ENCODE measurements around the gene OR51E1. TPM values are rescaled to one million over a fixed set of nuclear protein-coding genes. Genes with fewer than 3 reads are reported as not detected.

The OR51E1 gene
- total and polyA plus RNA-seq, 10 of the 15 experiments (the other 5 are each of a cell fraction or from before 2014, with no cell fraction given): not detected

DNA sequence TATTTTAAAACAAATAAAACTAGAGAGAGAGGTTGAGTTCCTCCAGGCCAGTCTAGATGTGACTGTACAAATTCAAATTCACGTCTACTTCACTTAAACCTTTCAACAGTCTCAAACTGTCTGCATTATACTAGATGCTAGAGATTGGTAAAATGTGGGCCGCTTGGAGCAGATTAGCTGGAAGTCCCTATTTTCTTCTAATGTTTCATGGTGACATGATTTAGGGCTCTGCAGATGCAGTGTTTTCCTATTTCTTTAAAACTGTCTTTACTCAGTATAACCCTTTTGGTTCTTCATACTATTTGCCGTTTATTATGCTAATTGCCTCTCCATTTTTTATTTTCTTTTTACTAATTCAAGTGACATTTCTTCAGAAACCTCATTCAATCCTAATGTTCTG lies 20.4 kb downstream of the OR51E1 start:
- Histone ChIP-seq H3K36me3 (ENCODE audit: control insufficient read depth in 2 of 2, insufficient read depth in 2 of 2, low read length in 1 of 2) (no peaks in the 10 kb centered on the region), H3K4me2 (ENCODE audit: control insufficient read depth, insufficient read depth) (no peak overlapping the region), H4K20me1 (ENCODE audit: control insufficient read depth, insufficient read depth) (no peaks in the 10 kb centered on the region), H3K4me3 (no peak overlapping the region), H2AFZ (ENCODE audit: control insufficient read depth, low read depth, low read length) (no peak overlapping the region), H3K27me3 (replicated peaks in 1 of 2; ENCODE audit: control insufficient read depth in 2 of 2, insufficient read depth in 2 of 2, low read length in 1 of 2) (no peaks in the 10 kb centered on the region; a peak in 1 of 4 replicates), H3K27ac (ENCODE audit: control insufficient read depth, insufficient read depth) (no peak overlapping the region), H3K9me3 (replicated peaks; ENCODE audit: control insufficient read depth, insufficient read depth, low read length) (no peaks in the 10 kb centered on the region), H3K9ac (ENCODE audit: control insufficient read depth, insufficient read depth, low read length) (no peak overlapping the region), H3K4me1 (ENCODE audit: control insufficient read depth, insufficient read depth, low read length) (no peaks in the 10 kb centered on the region), H3K79me2 (ENCODE audit: control insufficient read depth, insufficient read depth, low read length) (no peaks in the 10 kb centered on the region)
- no TSS peak for BruUV-seq (replicated peaks)
- ChIA-PET CTCF (no interaction called here), SMC1A (ENCODE audit: uncharacterized antibody, unreplicated experiment) (no interaction called here), RAD21 (ENCODE audit: unreplicated experiment) (no interaction called here), POLR2A (no interaction called here)
- TF ChIP-seq, protein P1, sequence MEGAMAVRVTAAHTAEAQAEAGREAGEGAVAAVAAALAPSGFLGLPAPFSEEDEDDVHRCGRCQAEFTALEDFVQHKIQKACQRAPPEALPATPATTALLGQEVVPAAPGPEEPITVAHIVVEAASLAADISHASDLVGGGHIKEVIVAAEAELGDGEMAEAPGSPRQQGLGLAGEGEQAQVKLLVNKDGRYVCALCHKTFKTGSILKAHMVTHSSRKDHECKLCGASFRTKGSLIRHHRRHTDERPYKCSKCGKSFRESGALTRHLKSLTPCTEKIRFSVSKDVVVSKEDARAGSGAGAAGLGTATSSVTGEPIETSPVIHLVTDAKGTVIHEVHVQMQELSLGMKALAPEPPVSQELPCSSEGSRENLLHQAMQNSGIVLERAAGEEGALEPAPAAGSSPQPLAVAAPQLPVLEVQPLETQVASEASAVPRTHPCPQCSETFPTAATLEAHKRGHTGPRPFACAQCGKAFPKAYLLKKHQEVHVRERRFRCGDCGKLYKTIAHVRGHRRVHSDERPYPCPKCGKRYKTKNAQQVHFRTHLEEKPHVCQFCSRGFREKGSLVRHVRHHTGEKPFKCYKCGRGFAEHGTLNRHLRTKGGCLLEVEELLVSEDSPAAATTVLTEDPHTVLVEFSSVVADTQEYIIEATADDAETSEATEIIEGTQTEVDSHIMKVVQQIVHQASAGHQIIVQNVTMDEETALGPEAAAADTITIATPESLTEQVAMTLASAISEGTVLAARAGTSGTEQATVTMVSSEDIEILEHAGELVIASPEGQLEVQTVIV (IDR thresholded peaks at IDR 0.05; ENCODE audit: borderline replicate concordance, partially characterized antibody): no peak
- TF ChIP-seq, protein P2, sequence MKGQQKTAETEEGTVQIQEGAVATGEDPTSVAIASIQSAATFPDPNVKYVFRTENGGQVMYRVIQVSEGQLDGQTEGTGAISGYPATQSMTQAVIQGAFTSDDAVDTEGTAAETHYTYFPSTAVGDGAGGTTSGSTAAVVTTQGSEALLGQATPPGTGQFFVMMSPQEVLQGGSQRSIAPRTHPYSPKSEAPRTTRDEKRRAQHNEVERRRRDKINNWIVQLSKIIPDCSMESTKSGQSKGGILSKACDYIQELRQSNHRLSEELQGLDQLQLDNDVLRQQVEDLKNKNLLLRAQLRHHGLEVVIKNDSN (IDR thresholded peaks at IDR 0.05; ENCODE audit: borderline replicate concordance, extremely low read length, insufficient read depth, low read depth, low read length): no peak
- DNase-seq (ENCODE audit: low read depth, low spot score) (no peak), FAIRE-seq (no peak), ATAC-seq (no peak)
- intact Hi-C loops (cut with micrococcal nuclease; ENCODE audit: unreplicated experiment) (no loop called here), in situ Hi-C loops (cut with MboI) (no loop called here)
- WGBS (ENCODE audit: insufficient coverage, insufficient replicate concordance, low lambda C conversion rate, missing lambda C conversion rate): 43% methylated on average over 3 of the region's 3 CpGs

DNA sequence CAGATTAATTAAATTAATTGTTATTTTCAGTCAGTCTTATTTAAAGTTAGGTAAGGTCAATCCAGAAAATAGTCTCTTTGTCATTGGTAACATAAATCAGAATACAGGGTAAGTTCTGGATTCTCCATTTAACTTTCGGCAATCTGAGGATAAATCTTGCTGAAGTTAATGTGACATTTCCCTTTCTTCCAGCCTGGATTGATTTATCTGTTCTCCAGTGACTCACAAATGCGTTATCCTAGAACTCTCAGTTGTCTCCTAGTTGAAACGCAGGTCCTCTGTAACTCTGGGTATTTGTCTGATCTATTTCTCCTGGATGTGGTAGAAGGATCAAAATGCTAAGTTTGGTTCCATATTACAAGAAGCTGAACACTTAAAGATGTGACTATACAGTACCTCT lies 21.0 kb downstream of the OR51E1 start:
- in situ Hi-C loops (cut with MboI) (no loop called here), intact Hi-C loops (cut with micrococcal nuclease; ENCODE audit: unreplicated experiment) (no loop called here)
- H3K27me3 ChIP-seq (replicated peaks in 1 of 2; ENCODE audit: control insufficient read depth in 2 of 2, insufficient read depth in 2 of 2, low read length in 1 of 2): no peaks in the 10 kb centered on the region; a peak in 1 of 4 replicates
- TF ChIP-seq HCFC1 (IDR thresholded peaks at IDR 0.05; ENCODE audit: low read length) (no peak), ZNF384 (IDR thresholded peaks at IDR 0.05; ENCODE audit: borderline replicate concordance, low read depth, low read length) (no peak)
- TF ChIP-seq, protein P3, sequence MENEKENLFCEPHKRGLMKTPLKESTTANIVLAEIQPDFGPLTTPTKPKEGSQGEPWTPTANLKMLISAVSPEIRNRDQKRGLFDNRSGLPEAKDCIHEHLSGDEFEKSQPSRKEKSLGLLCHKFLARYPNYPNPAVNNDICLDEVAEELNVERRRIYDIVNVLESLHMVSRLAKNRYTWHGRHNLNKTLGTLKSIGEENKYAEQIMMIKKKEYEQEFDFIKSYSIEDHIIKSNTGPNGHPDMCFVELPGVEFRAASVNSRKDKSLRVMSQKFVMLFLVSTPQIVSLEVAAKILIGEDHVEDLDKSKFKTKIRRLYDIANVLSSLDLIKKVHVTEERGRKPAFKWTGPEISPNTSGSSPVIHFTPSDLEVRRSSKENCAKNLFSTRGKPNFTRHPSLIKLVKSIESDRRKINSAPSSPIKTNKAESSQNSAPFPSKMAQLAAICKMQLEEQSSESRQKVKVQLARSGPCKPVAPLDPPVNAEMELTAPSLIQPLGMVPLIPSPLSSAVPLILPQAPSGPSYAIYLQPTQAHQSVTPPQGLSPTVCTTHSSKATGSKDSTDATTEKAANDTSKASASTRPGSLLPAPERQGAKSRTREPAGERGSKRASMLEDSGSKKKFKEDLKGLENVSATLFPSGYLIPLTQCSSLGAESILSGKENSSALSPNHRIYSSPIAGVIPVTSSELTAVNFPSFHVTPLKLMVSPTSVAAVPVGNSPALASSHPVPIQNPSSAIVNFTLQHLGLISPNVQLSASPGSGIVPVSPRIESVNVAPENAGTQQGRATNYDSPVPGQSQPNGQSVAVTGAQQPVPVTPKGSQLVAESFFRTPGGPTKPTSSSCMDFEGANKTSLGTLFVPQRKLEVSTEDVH (IDR thresholded peaks at IDR 0.05; ENCODE audit: low read depth, partially characterized antibody): no peak
- TF ChIP-seq, protein P4, sequence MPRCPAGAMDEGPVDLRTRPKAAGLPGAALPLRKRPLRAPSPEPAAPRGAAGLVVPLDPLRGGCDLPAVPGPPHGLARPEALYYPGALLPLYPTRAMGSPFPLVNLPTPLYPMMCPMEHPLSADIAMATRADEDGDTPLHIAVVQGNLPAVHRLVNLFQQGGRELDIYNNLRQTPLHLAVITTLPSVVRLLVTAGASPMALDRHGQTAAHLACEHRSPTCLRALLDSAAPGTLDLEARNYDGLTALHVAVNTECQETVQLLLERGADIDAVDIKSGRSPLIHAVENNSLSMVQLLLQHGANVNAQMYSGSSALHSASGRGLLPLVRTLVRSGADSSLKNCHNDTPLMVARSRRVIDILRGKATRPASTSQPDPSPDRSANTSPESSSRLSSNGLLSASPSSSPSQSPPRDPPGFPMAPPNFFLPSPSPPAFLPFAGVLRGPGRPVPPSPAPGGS (IDR thresholded peaks at IDR 0.05; ENCODE audit: borderline replicate concordance, insufficient read depth, low read depth, low read length, poor library complexity, severe bottlenecking): no peak
- TF ChIP-seq, protein P5, sequence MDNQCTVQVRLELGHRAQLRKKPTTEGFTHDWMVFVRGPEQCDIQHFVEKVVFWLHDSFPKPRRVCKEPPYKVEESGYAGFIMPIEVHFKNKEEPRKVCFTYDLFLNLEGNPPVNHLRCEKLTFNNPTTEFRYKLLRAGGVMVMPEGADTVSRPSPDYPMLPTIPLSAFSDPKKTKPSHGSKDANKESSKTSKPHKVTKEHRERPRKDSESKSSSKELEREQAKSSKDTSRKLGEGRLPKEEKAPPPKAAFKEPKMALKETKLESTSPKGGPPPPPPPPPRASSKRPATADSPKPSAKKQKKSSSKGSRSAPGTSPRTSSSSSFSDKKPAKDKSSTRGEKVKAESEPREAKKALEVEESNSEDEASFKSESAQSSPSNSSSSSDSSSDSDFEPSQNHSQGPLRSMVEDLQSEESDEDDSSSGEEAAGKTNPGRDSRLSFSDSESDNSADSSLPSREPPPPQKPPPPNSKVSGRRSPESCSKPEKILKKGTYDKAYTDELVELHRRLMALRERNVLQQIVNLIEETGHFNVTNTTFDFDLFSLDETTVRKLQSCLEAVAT (IDR thresholded peaks at IDR 0.05): no peak

More for the DNA sequence above, 21.0 kb downstream of the OR51E1 start:
- no peaks in the 10 kb centered on the region for H3K9me3 ChIP-seq (replicated peaks; ENCODE audit: control insufficient read depth, insufficient read depth, low read length)
- WGBS (ENCODE audit: insufficient coverage, insufficient replicate concordance, low lambda C conversion rate, missing lambda C conversion rate): 44% methylated on average over 3 of the region's 3 CpGs
- ChIA-PET POLR2A (no interaction called here), CTCF (no interaction called here), SMC1A (ENCODE audit: uncharacterized antibody, unreplicated experiment) (no interaction called here), RAD21 (ENCODE audit: unreplicated experiment) (no interaction called here)
- H3K4me1 ChIP-seq (ENCODE audit: control insufficient read depth, insufficient read depth, low read length): no peaks in the 10 kb centered on the region
- H3K79me2 ChIP-seq (ENCODE audit: control insufficient read depth, insufficient read depth, low read length): no peaks in the 10 kb centered on the region
- no peaks in the 10 kb centered on the region for H4K20me1 ChIP-seq (ENCODE audit: control insufficient read depth, insufficient read depth)
- no peak for FAIRE-seq
- no peak for ATAC-seq
- no peak overlapping the region for H3K27ac ChIP-seq (ENCODE audit: control insufficient read depth, insufficient read depth)
- no peak overlapping the region for H3K4me2 ChIP-seq (ENCODE audit: control insufficient read depth, insufficient read depth)
- H3K4me3 ChIP-seq: no peak overlapping the region
- no peaks in the 10 kb centered on the region for H3K36me3 ChIP-seq (ENCODE audit: control insufficient read depth in 2 of 2, insufficient read depth in 2 of 2, low read length in 1 of 2)
- no peak overlapping the region for H3K9ac ChIP-seq (ENCODE audit: control insufficient read depth, insufficient read depth, low read length)
- no peak overlapping the region for H2AFZ ChIP-seq (ENCODE audit: control insufficient read depth, low read depth, low read length)
- BruUV-seq (replicated peaks): no TSS peak
- no peak for DNase-seq (ENCODE audit: low read depth, low spot score)
